Endothelial cell of umbilical vein (primary cell): ENCODE data around the gene KIF22.

Experiments used
- EZH2 ChIP-seq: IDR thresholded peaks from 2 replicates; pipeline ENCODE4 v1.6.1; 2012; ENCODE audit warnings: borderline replicate concordance, low read depth, mild to moderate bottlenecking, moderate library complexity, low read length, inconsistent platforms; ENCODE audit not compliant: severe bottlenecking
- FOS ChIP-seq: IDR thresholded peaks from 2 replicates; pipeline ENCODE4 v1.6.1; 2011; ENCODE audit warnings: mild to moderate bottlenecking, low read length, moderate library complexity, borderline replicate concordance; ENCODE audit not compliant: insufficient read depth
- GATA2 ChIP-seq: IDR thresholded peaks from 2 replicates; pipeline ENCODE4 v1.7.0; 2011; ENCODE audit warnings: low read depth, mild to moderate bottlenecking, moderate library complexity, mixed read lengths, low read length; ENCODE audit not compliant: insufficient read length, insufficient read depth
- JUN ChIP-seq: IDR thresholded peaks from 2 replicates; pipeline ENCODE4 v1.6.1; 2011; ENCODE audit warnings: borderline replicate concordance, low read depth; ENCODE audit not compliant: insufficient read length, insufficient read depth
- MAX ChIP-seq: IDR thresholded peaks from 2 replicates; pipeline ENCODE4 v1.6.1; 2011; ENCODE audit not compliant: insufficient read depth, insufficient read length
- MYC ChIP-seq: IDR thresholded peaks from one replicate; pipeline ENCODE4 v1.6.1; 2011; ENCODE audit warnings: mild to moderate bottlenecking, low read depth, low read length
- POLR2A ChIP-seq: IDR thresholded peaks from 2 replicates; pipeline ENCODE4 v1.6.1; 2012; ENCODE audit warnings: low read depth, mild to moderate bottlenecking, control low read depth, low read length
- POLR2AphosphoS5 ChIP-seq: IDR thresholded peaks from 2 replicates; pipeline ENCODE4 v1.6.1; 2012; ENCODE audit warnings: low read depth, mild to moderate bottlenecking, control low read depth, low read length, moderate library complexity; ENCODE audit not compliant: insufficient read depth
- TF ChIP-seq, protein P1 (sequence below), 2 donors: IDR thresholded peaks; 1 replicate in 1 of 2; 2 replicates in 1 of 2; pipeline ENCODE4 v1.5.1; 2011; ENCODE audit warnings: low read length in 2 of 2, mild to moderate bottlenecking in 2 of 2, moderate library complexity in 2 of 2, control low read depth in 1 of 2, inconsistent platforms in 1 of 2, low read depth in 1 of 2; ENCODE audit not compliant: insufficient read depth in 1 of 2; ENCODE audit errors: extremely low read depth in 1 of 2

- TF ChIP-seq, protein P1, sequence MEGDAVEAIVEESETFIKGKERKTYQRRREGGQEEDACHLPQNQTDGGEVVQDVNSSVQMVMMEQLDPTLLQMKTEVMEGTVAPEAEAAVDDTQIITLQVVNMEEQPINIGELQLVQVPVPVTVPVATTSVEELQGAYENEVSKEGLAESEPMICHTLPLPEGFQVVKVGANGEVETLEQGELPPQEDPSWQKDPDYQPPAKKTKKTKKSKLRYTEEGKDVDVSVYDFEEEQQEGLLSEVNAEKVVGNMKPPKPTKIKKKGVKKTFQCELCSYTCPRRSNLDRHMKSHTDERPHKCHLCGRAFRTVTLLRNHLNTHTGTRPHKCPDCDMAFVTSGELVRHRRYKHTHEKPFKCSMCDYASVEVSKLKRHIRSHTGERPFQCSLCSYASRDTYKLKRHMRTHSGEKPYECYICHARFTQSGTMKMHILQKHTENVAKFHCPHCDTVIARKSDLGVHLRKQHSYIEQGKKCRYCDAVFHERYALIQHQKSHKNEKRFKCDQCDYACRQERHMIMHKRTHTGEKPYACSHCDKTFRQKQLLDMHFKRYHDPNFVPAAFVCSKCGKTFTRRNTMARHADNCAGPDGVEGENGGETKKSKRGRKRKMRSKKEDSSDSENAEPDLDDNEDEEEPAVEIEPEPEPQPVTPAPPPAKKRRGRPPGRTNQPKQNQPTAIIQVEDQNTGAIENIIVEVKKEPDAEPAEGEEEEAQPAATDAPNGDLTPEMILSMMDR (IDR thresholded peaks at IDR 0.05; ENCODE audit: extremely low read depth in 1 of 2, insufficient read depth in 1 of 2, low read depth in 1 of 2, low read length in 2 of 2) = no peak
- no peak for TF ChIP-seq EZH2
- TF ChIP-seq JUN = no peak
- no peak for TF ChIP-seq POLR2A
- no peak for TF ChIP-seq FOS
- no peak for TF ChIP-seq POLR2AphosphoS5
- no peak for TF ChIP-seq MYC
- no peak for TF ChIP-seq MAX
- no peak for TF ChIP-seq GATA2
Observed at GRCh38 chr16:29812754-29813643, 22.4 kb downstream of the KIF22 start.
